KMS-11 (cell line): ENCODE measurements around the gene SPAG17.

Source experiments
- H2AFZ ChIP-seq: fragments of 200-600 bp; sonication (generic); 2 replicates; pipeline ENCODE4 v1.6.1; 2016; ENCODE audit warnings: antibody characterized with exemption, mixed run types, low read depth
- H3K27ac ChIP-seq: fragments of 200-600 bp; sonication (generic); 2 replicates; pipeline ENCODE4 v1.6.1; 2016; ENCODE audit warnings: mild to moderate bottlenecking, mixed run types
- H3K27me3 ChIP-seq: fragments of 200-600 bp; sonication (generic); 2 replicates; pipeline ENCODE4 v1.6.1; 2017; ENCODE audit warnings: mild to moderate bottlenecking, low read depth, mixed run types, moderate library complexity; ENCODE audit not compliant: insufficient read depth
- H3K36me3 ChIP-seq: fragments of 200-600 bp; sonication (generic); 2 replicates; pipeline ENCODE4 v1.6.1; 2017; ENCODE audit warnings: mild to moderate bottlenecking, mixed run types; ENCODE audit not compliant: insufficient read depth
- H3K4me1 ChIP-seq: fragments of 200-600 bp; sonication (generic); 2 replicates; pipeline ENCODE4 v1.6.1; 2016; ENCODE audit warnings: mild to moderate bottlenecking, low read depth, mixed run types; ENCODE audit not compliant: poor library complexity, severe bottlenecking
- H3K4me2 ChIP-seq: fragments of 200-600 bp; sonication (generic); 2 replicates; pipeline ENCODE4 v1.7.0; 2016; ENCODE audit warnings: mild to moderate bottlenecking, mixed run types
- H3K4me3 ChIP-seq: fragments of 200-600 bp; sonication (generic); IDR thresholded peaks from 2 replicates; pipeline ENCODE4 v1.6.1; 2017; ENCODE audit warnings: low read depth, low read length, mixed read lengths; ENCODE audit not compliant: insufficient read depth
- H3K79me2 ChIP-seq: fragments of 200-600 bp; sonication (generic); 2 replicates; pipeline ENCODE4 v1.6.1; 2016; ENCODE audit warnings: low read depth, mixed run types; ENCODE audit not compliant: insufficient read depth
- H3K9ac ChIP-seq: fragments of 200-600 bp; sonication (generic); 2 replicates; pipeline ENCODE4 v1.6.1; 2016; ENCODE audit warnings: mild to moderate bottlenecking, mixed run types
- H4K20me1 ChIP-seq: fragments of 200-600 bp; sonication (generic); 2 replicates; pipeline ENCODE4 v1.6.1; 2016; ENCODE audit warnings: mild to moderate bottlenecking, mixed run types; ENCODE audit not compliant: insufficient read depth
- TF ChIP-seq, protein P1 (sequence below): fragments of 200-600 bp; sonication (generic); conservative IDR thresholded peaks from 2 replicates; pipeline ENCODE4 v1.6.1; 2017; ENCODE audit warnings: low read depth, mild to moderate bottlenecking, antibody characterized with exemption, low read length, moderate library complexity, mixed read lengths

SPAG17 gene

DNA sequence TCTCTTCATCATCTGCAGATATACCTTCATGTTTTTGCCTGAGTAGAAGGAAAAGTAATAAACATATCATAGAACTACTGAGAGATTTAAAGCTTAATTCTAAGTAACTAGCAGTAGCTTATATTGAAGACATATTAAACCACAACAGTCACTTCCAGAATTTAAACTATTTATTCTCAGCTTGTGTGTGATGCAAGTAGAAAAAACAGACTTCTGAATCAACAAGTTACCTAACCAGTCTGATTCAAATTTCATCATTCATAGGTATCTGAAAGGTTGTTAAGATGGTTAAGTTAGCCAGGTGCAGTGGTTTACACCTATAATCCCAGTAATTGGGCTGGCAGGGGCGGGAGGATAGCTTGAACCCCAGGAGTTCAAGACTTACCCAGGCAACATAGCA is 41.9 kb downstream of the SPAG17 start:
- H3K27ac ChIP-seq = no peak overlapping the region
- TF ChIP-seq, protein P1, sequence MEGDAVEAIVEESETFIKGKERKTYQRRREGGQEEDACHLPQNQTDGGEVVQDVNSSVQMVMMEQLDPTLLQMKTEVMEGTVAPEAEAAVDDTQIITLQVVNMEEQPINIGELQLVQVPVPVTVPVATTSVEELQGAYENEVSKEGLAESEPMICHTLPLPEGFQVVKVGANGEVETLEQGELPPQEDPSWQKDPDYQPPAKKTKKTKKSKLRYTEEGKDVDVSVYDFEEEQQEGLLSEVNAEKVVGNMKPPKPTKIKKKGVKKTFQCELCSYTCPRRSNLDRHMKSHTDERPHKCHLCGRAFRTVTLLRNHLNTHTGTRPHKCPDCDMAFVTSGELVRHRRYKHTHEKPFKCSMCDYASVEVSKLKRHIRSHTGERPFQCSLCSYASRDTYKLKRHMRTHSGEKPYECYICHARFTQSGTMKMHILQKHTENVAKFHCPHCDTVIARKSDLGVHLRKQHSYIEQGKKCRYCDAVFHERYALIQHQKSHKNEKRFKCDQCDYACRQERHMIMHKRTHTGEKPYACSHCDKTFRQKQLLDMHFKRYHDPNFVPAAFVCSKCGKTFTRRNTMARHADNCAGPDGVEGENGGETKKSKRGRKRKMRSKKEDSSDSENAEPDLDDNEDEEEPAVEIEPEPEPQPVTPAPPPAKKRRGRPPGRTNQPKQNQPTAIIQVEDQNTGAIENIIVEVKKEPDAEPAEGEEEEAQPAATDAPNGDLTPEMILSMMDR = no peak

DNA sequence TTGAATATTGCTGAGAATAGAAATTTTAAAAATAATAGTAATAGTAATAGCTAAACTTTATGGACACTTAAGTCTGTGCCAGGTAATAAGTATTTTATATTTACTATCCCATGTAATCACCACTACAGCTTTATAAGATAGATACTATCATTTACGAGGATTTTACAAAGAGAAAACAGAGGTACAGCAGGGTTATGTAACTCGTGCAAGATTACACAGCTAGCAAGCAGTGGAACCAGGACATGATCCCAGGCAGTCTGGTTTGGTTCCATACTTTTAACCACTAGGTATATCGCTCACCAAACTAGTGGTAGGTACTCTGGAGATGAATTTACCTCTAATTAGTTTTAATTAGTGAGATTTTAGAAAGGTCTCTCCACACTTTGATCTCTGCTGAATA is 42.5 kb downstream of the SPAG17 start:
- Histone ChIP-seq H3K4me1 (no peaks in the 10 kb centered on the region), H3K4me2 (no peak overlapping the region), H4K20me1 (no peaks in the 10 kb centered on the region), H3K9ac (no peak overlapping the region), H3K4me3 (no peak overlapping the region), H3K79me2 (no peaks in the 10 kb centered on the region), H3K27me3 (no peaks in the 10 kb centered on the region), H3K27ac (no peak overlapping the region), H2AFZ (no peak overlapping the region), H3K36me3 (no peaks in the 10 kb centered on the region)
- TF ChIP-seq, protein P1 = no peak

More for the DNA sequence above, 41.9 kb downstream of the SPAG17 start:
- H3K4me1 ChIP-seq = no peaks in the 10 kb centered on the region
- H3K36me3 ChIP-seq = no peaks in the 10 kb centered on the region
- no peak overlapping the region for H3K4me2 ChIP-seq
- no peaks in the 10 kb centered on the region for H3K79me2 ChIP-seq
- H3K27me3 ChIP-seq = no peaks in the 10 kb centered on the region
- H3K4me3 ChIP-seq = no peak overlapping the region
- H4K20me1 ChIP-seq = no peaks in the 10 kb centered on the region
- H3K9ac ChIP-seq = no peak overlapping the region
- no peak overlapping the region for H2AFZ ChIP-seq

DNA sequence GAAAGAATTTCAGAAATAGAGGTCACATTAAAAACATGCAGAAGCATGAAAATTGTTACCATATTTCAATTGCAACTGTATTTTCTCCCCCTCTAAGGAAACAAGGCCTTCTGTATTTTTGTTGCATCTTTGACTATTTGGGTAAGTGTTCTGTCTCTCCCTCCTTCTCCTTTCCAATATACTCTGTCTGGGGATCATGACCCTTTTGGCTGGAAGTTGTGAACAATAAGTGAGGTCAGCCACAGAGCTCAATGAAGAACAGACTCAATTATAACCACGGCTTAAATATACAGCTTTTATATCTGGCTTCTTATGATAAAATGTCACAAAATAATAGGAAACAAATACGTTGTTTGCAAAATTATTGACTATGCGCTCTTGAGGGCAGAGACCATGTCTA is 47.1 kb downstream of the SPAG17 start:
- Histone ChIP-seq H2AFZ (no peak overlapping the region), H3K79me2 (no peaks in the 10 kb centered on the region), H3K4me3 (no peak overlapping the region), H3K27me3 (no peaks in the 10 kb centered on the region), H3K4me1 (no peaks in the 10 kb centered on the region), H3K27ac (no peak overlapping the region), H3K4me2 (no peak overlapping the region), H4K20me1 (no peaks in the 10 kb centered on the region), H3K9ac (no peak overlapping the region), H3K36me3 (no peaks in the 10 kb centered on the region)
- TF ChIP-seq, protein P1 = no peak

DNA sequence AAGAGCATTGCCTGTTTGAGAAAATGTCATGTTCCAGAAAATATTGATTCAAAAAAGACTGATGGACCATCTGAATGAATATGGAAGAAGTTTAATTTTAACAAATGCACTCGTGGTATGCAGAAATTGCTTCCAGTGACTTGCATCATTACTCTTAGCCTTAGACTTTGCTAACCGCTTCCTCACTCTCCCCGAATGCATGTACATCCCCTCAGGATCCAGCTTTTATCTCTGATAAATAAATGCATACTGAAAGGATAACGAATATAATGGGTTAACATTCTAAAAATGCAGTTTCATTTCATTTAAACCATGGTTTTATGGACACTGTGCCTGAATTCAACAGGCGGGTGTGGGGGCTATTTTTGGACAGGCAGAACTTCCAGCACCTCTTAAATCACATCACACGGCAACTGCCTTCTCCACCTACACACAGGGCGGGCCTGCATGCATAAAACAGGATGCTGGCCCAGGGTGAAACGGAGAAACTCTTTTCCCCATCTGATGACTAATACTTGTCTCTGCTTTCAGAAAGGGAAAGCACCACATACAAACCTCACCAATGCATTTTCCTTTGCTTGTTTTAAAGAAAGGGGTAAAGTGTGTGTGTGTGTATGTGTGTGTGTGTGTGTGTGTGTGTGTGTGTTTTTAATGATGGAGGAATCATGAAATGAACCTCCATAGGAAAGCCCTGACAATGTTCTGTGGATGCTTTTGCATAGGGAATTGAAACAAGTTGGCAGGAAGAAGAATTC is 48.7 kb downstream of the SPAG17 start:
- no peak overlapping the region for H2AFZ ChIP-seq
- no peaks in the 10 kb centered on the region for H3K79me2 ChIP-seq
- no peak overlapping the region for H3K9ac ChIP-seq
- no peak overlapping the region for H3K4me2 ChIP-seq
- no peaks in the 10 kb centered on the region for H3K27me3 ChIP-seq
- H4K20me1 ChIP-seq = no peaks in the 10 kb centered on the region
- no peaks in the 10 kb centered on the region for H3K4me1 ChIP-seq
- TF ChIP-seq, protein P1 = no peak
- H3K27ac ChIP-seq = no peak overlapping the region
- H3K4me3 ChIP-seq = no peak overlapping the region
- no peaks in the 10 kb centered on the region for H3K36me3 ChIP-seq
